ENCODE results near the gene PALM. TPM values are rescaled to one million over a fixed set of nuclear protein-coding genes. Genes with fewer than 3 reads are reported as not detected.

PALM gene
- total RNA-seq, 1 experiment from 2014 or later = 18.5 TPM

DNA sequence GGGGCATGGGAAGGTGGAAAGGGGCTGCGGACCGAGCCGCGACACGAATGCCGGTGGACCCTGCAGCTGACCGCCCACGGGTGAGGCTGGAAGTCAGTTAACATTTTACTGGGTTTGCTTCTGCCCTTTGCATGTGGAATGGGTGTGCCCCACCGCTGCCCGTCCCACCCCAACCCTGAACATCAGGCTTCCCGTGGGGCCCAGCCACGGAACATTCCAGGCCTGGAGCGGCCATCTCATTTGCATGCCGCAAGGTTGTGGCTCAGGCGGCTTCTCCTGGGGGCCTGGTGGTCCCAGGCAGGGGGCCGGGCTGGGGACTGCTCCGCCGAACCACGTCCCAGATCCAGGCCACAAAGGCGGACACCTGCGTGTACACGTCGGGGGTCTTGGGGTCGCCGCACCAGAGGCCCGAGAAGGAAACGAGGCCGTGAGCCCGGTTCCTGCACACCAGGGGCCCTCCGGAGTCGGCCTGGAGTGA is 23.2 kb upstream of the PALM start:
- no peaks in the 10 kb centered on the region for H3K23me2 ChIP-seq (ENCODE audit: insufficient read length, low read depth, low read length, poor library complexity, severe bottlenecking)
- no peak overlapping the region for H2BK5ac ChIP-seq (ENCODE audit: insufficient read length, low read length)
- no peaks in the 10 kb centered on the region for H4K20me1 ChIP-seq (ENCODE audit: control insufficient read depth, insufficient read depth, insufficient read length)
- H3K56ac ChIP-seq (ENCODE audit: insufficient read length, low read depth, low read length) = no peak overlapping the region
- H4K5ac ChIP-seq (ENCODE audit: insufficient read length, low read depth, low read length) = no peak overlapping the region
- H3K18ac ChIP-seq (ENCODE audit: insufficient read length, low read depth, low read length) = no peak overlapping the region
- Mint-ChIP-seq H3K27ac (no peak overlapping the region), H3K4me3 (no peak overlapping the region), H3K4me1 (peaks cover 3% of the 10 kb centered on the region in 2 experiments; a peak in 1 of 4 replicates), H3K9me3 (peaks cover 3 to 5% of the 10 kb centered on the region in 2 experiments; a peak in 2 of 5 replicates), H3K36me3 (ENCODE audit: insufficient read depth in 1 of 3, low read depth in 3 of 3) (no peaks in the 10 kb centered on the region), H3K27me3 (ENCODE audit: low read depth) (peaks cover 10% of the 10 kb centered on the region)
- H3T11ph ChIP-seq (ENCODE audit: low read length) = no peak overlapping the region
- no peaks in the 10 kb centered on the region for H3K79me2 ChIP-seq (ENCODE audit: insufficient read depth, low read length)
- no peak overlapping the region; the same call in 1 of the 2 replicates for H3K14ac ChIP-seq (ENCODE audit: insufficient read depth, low read length)
- H2BK120ac ChIP-seq (ENCODE audit: low read depth, low read length, poor library complexity, severe bottlenecking) = no peak overlapping the region
- no peaks in the 10 kb centered on the region for H3K4me1 ChIP-seq (ENCODE audit: insufficient read depth, low read length)
- H4K91ac ChIP-seq (ENCODE audit: insufficient read length, low read depth, low read length) = no peak overlapping the region
- H3K79me1 ChIP-seq (ENCODE audit: insufficient read depth, low read depth, low read length, poor library complexity, severe bottlenecking) = no peaks in the 10 kb centered on the region
- H2AK5ac ChIP-seq (ENCODE audit: insufficient read length, low read length) = no peak overlapping the region
- no peak overlapping the region for H2BK12ac ChIP-seq (ENCODE audit: insufficient read length, low read depth, low read length)
- no peaks in the 10 kb centered on the region for H3K27me3 ChIP-seq (ENCODE audit: insufficient read depth, low read length)
- WGBS (ENCODE audit: extremely low coverage, insufficient read length, low lambda C conversion rate) = no CpG with 5 or more reads among the region's 31 CpGs
- H2BK15ac ChIP-seq (ENCODE audit: low read depth, low read length) = no peak overlapping the region
- H3K4me2 ChIP-seq (ENCODE audit: insufficient read depth, insufficient read length, low read length) = no peak overlapping the region
- no peak overlapping the region for H2AFZ ChIP-seq (ENCODE audit: low read length)
- no peak overlapping the region for H4K8ac ChIP-seq (replicated peaks; ENCODE audit: insufficient read length, low read depth, low read length)
- H3K23ac ChIP-seq (ENCODE audit: insufficient read length, low read depth, low read length) = no peak overlapping the region
- no peak overlapping the region for H3K4ac ChIP-seq (ENCODE audit: low read depth, low read length)
- no peak overlapping the region for H2BK20ac ChIP-seq (ENCODE audit: low read depth, low read length, poor library complexity, severe bottlenecking)
- H3K27ac ChIP-seq (ENCODE audit: insufficient read length, low read depth, low read length) = no peak overlapping the region
- H3K9ac ChIP-seq (ENCODE audit: extremely low read depth, insufficient read length, low read length) = no peak overlapping the region
- no peak for DNase-seq
- TF ChIP-seq, protein P1, sequence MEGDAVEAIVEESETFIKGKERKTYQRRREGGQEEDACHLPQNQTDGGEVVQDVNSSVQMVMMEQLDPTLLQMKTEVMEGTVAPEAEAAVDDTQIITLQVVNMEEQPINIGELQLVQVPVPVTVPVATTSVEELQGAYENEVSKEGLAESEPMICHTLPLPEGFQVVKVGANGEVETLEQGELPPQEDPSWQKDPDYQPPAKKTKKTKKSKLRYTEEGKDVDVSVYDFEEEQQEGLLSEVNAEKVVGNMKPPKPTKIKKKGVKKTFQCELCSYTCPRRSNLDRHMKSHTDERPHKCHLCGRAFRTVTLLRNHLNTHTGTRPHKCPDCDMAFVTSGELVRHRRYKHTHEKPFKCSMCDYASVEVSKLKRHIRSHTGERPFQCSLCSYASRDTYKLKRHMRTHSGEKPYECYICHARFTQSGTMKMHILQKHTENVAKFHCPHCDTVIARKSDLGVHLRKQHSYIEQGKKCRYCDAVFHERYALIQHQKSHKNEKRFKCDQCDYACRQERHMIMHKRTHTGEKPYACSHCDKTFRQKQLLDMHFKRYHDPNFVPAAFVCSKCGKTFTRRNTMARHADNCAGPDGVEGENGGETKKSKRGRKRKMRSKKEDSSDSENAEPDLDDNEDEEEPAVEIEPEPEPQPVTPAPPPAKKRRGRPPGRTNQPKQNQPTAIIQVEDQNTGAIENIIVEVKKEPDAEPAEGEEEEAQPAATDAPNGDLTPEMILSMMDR (conservative IDR thresholded peaks at IDR 0.05) = no peak
- no peaks in the 10 kb centered on the region for H3K9me3 ChIP-seq (ENCODE audit: control insufficient read depth, low read depth, low read length)
